NCI-H69 (cell line): Measurements from ENCODE around the gene LRRC53.

Experiments
- DNase-seq: peaks from one replicate; lab custom pipeline; 2025; lab: John Stamatoyannopoulos, UW

The LRRC53 gene, protein sequence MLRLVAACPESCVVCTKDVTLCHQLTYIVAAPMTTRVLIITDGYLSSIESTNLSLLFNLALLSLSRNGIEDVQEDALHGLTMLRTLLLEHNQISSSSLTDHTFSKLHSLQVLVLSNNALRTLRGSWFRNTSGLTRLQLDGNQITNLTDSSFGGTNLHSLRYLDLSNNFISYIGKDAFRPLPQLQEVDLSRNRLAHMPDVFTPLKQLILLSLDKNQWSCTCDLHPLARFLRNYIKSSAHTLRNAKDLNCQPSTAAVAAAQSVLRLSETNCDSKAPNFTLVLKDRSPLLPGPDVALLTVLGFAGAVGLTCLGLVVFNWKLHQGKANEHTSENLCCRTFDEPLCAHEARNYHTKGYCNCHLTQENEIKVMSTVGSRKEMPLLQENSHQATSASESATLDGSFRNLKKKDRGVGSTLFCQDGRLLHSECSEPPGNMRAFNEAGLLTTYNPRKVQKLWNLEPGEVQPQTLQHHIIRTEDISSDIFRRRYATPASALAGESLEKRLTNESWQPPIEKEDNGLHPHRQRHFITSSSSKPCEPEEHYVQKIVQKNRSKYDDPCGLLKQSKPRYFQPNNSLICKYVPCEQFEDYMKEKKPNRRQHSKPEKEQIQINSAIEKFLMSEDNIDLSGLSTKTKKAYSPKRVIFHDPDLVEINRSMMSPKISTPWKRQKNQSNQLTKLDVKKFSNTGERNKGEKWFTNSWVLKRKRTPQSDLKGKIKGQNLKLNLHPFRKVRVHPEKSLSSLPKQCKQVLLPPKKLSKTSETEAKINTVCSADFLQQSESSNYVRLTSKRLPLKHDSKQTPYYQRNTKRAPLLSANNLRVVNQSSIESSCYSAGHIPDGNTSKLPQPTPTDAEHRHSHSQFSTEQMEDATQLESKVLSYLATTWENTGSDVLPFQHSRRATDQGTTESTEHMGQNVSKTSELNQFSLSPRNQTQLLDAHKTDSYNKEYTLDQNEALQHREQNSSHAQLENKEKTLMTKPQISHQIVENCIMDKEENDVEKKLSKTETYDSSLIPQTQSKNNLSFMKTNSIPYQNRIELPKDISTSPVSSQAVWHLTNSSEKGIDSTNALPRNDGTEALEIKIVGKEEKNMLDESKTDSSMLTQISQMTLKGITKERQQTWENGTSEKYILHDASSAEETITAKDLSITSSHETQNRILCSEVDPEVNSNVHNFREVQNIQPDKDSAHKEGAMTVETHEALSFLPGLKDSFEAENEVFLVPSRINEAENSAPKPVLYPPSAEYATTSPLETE

DNA sequence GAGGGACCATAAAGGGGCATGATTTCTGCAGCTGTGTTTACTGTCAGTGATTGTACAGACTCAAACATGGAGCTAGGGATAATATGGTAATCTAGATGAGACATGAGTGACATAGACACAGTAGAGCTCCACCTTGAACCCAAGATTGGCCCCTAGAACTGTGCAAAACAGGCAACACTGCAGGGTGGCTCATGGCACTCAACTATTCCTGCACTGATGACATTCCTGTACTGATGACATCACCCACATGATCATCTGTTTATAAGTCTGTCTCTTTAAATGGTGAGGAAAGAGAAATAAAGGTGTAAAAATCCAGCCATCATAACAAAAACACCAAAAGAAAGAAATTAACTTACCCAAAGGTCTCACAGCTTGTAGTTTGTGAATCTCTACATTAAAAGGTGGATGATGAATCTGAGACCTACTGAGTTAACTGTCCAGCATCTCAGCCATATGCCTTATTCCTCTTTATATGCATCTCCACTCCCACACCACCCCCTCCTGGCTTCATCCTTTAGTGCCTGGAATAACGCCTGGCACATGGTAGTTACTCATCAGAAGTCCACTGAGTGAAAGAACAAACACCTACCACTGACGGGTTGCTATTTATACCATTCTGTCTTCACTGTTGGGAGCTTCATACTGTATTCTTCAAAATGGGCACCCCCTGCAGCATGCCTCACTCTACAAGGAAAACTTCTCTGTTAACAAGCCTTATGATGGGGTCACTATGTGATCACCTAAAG lies at the start of gene LRRC53:
TSS of gene LRRC53 (minus strand) at position 442 of the 746 bp plus-strand sequence. CDS start 29,262 bp downstream, outside the sequence.
- DNase-seq = peak; percentile 39

DNA sequence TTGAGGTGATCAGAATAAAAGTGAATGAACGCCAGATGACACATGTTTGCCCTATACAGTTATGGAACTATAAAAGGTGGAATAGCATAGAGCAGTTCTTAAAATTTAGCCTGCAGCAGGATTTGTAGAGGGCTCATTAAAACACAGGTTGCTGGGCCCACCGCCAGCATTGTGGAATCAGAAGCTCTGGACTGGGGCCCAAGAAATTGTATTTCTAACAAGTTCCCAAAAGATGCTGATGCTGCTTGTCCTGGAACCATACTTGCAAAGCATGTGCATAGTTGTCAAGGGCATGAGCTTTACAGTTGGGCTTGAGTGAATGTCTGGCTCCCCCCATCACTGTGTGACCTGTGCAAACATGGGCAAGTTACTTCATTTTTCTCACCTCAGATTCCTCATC lies 37.5 kb upstream of the LRRC53 start:
- DNase-seq = peak; percentile 31

DNA sequence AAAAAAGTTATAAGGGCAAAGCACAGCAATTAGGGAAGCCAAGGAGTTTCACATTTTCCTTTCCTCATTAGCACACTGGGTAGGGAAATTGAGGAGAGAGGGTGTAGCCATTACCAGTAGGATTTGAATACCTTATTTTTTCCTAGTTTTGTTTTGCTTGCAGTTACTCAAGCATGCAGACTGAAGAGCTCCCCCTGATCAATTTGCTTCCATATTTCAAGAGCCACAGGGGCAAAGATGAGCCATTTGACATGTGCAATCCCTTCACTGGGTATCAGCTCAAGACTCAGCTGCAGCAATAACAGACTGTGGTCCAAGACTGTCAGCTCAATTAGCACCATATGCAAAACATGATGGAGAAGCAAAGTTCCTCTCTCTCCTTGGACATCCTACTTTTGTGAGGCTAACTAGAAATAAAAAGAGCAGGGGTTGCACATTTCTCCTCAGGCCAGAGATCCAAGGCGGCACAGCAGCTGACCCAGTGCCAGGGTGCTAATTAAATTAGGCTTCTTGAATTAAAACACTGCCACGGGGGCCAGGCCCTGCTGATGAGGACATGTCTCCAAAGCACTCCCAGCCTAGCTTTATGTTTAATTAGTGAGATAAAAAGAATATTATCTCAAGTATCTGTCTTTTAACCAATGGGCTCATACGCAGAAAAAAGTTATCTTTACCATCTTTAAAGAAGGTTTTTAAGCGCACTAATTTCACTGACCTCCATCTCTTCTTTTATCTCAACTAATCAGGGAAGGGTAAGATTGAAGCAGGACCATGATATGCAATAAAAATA lies 36.7 kb upstream of the LRRC53 start:
- no peak for DNase-seq

GRCh38 chr1:74545821-74546220 lies 33.4 kb upstream of the LRRC53 start:
- DNase-seq = no peak

GRCh38 chr1:74534241-74534640 lies 21.8 kb upstream of the LRRC53 start:
- no peak for DNase-seq

DNA sequence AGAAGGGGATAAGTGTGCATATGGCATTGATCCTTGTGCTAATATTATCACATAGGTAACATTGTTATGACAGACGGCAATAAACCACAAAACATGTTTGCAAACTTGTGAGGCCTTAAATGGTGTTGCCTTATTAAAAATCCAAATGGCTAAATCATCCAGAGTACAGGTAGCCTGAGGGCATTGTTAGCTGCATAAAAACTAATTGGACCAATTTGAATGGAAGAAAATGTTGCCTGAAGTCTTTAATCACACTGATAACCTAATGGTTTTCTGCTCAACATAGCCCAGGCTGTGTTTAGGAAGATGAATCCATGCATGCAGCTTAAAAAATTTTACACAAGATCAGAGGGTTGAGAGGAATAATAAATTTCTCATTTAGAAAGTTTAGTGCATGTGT lies 19.4 kb upstream of the LRRC53 start:
- peak; percentile 95 for DNase-seq

DNA sequence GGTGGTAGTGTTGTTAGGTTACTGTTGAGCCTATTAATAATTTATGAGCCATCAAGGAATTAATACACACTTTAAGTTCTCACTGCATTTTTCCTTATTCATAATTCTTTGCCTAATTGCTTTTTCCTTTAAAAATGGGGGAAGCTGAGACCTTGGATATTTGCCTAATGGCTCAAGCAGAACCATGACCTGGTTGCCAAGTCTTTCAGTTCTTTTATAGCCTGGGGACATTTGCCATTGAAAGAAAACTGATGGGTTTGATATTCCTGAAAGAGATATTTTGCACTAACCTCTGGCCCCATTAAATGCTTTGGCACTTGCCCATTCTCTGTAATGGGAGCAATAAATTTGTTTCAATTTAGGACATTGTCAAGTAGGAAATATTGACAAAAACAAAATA lies 18.5 kb upstream of the LRRC53 start:
- peak; percentile 95 for DNase-seq

- no peak for DNase-seq
These were observed 15.7 kb upstream of the LRRC53 start for GRCh38 chr1:74528123-74528522.

DNA sequence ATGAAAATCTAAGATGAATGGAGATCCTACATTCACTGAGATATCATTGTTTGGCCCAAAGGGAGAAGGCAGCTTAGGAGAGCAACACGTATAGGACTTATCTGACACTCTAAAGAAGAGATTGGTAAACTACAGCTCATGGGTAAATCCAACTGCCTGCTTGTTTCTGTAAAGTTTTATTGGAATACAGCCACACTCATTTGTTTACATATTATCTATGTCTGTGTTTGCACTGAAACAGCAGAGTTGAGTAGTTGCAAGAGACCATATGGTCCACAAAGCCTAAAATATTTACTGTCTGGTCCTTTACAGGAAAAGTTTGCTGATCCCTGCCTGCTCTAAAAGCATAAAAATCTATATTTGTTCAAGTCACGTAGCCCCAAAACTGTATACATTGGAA lies 14.3 kb upstream of the LRRC53 start:
- DNase-seq = peak; percentile 80

- no peak for DNase-seq
These were observed 11.6 kb upstream of the LRRC53 start for GRCh38 chr1:74523873-74524480.

- peak; percentile 68 for DNase-seq
These were observed 9.7 kb upstream of the LRRC53 start for GRCh38 chr1:74522148-74522547.

DNA sequence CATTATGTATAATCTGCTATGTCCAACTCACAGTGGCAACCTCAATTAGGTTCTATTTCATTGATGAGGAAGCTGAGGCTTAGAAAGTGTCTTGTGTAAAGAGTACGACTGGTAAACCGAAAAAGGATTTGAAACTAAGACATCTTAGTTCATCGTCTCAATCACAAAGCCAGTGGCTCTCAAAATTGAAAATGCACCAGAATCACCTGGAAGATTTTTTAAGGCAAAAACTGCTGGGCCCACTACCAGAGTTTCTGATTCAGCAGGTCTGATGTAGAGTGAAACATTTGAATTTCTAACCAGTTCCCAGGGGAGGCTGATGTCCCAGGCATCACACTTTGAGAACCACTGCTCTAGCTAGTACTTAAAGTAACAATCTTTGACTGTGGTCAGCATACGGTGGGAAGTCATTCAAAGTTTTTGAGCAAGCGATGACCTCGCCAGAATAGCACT lies 5.2 kb upstream of the LRRC53 start:
- no peak for DNase-seq

GRCh38 chr1:74513411-74514300 lies 1.2 kb upstream of the LRRC53 start:
- no peak for DNase-seq

DNA sequence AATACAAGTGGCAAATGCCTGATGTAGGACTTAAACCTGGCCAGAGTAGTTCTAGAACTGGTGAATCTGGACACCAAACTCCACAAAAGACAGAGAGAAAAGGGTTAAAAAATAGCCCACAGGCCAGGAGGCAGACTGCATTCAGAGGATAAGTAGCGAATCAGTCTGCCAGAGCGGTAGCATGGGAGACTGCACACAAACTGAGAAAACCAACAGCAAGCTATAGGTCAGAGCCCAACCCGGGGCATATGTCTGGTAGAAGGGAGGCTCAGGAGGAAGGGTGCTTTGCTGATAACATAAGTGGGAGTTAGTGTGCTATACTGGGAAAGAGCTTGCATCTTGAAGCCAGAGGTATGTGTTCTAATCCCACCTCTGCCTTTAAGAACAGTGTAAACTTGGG lies 4.0 kb downstream of the LRRC53 start:
- peak; percentile 67 for DNase-seq

GRCh38 chr1:74505928-74506710 lies 6.3 kb downstream of the LRRC53 start:
- peak; percentile 30 for DNase-seq

GRCh38 chr1:74504933-74505512 lies 7.4 kb downstream of the LRRC53 start:
- DNase-seq = peak; percentile 80

- DNase-seq = peak; percentile 80
These were observed 8.1 kb downstream of the LRRC53 start for GRCh38 chr1:74504125-74504932.
